NCI-H526 treated with DMSO at 0.1 percent for 48 hours (cell line): Measurements from ENCODE around the gene RNF141.
A peak's percentile ranks its signal among the peaks of the same experiment; 100 is the strongest.

Experiments used
- DNase-seq: peaks from one replicate; lab custom pipeline; 2025; lab: John Stamatoyannopoulos, UW

RNF141 gene

GRCh38 chr11:10540915-10541560 is at the start of gene RNF141:
Gene RNF141 (minus strand): TSS chr11:10541187. CDS start chr11:10534158, 7,029 bp downstream.
- peak; percentile 91 for DNase-seq

- no peak for DNase-seq
These were observed 49.4 kb upstream of the RNF141 start for GRCh38 chr11:10590218-10590915.

GRCh38 chr11:10588904-10589303 is 47.9 kb upstream of the RNF141 start:
- DNase-seq = no peak

- no peak for DNase-seq
These were observed 47.0 kb upstream of the RNF141 start for GRCh38 chr11:10587995-10588394.

GRCh38 chr11:10587388-10587787 is 46.4 kb upstream of the RNF141 start:
- no peak for DNase-seq

- no peak for DNase-seq
These were observed 43.1 kb upstream of the RNF141 start for GRCh38 chr11:10584071-10584501.

- no peak for DNase-seq
These were observed 40.6 kb upstream of the RNF141 start for GRCh38 chr11:10581481-10582019.

- no peak for DNase-seq
These were observed 39.6 kb upstream of the RNF141 start for GRCh38 chr11:10580623-10581022.

- no peak for DNase-seq
These were observed 38.7 kb upstream of the RNF141 start for GRCh38 chr11:10579700-10580099.

GRCh38 chr11:10576035-10576398 is 35.0 kb upstream of the RNF141 start:
- DNase-seq = no peak

- no peak for DNase-seq
These were observed 34.5 kb upstream of the RNF141 start for GRCh38 chr11:10575346-10576034.

GRCh38 chr11:10573556-10573955 is 32.6 kb upstream of the RNF141 start:
- DNase-seq = no peak

GRCh38 chr11:10573028-10573427 is 32.0 kb upstream of the RNF141 start:
- no peak for DNase-seq

- DNase-seq = no peak
These were observed 31.5 kb upstream of the RNF141 start for GRCh38 chr11:10572533-10572932.

GRCh38 chr11:10568486-10568941 is 27.5 kb upstream of the RNF141 start, which contains the start of gene LYVE1:
Gene LYVE1 (minus strand): TSS chr11:10568665. CDS start chr11:10568532, 133 bp downstream.
- no peak for DNase-seq

- DNase-seq = no peak
These were observed 26.5 kb upstream of the RNF141 start for GRCh38 chr11:10567446-10567845.

- no peak for DNase-seq
These were observed 25.4 kb upstream of the RNF141 start for GRCh38 chr11:10566257-10566957.

- DNase-seq = no peak
These were observed 24.5 kb upstream of the RNF141 start for GRCh38 chr11:10565493-10565892.

GRCh38 chr11:10564696-10565318 is 23.8 kb upstream of the RNF141 start:
- no peak for DNase-seq

GRCh38 chr11:10564030-10564429 is 23.0 kb upstream of the RNF141 start:
- DNase-seq = no peak

GRCh38 chr11:10561947-10562346 is 21.0 kb upstream of the RNF141 start:
- DNase-seq = no peak
